GM13977 (cell line): Measurements from ENCODE around the gene CUL3.

Source experiments
- DNase-seq: peaks from one replicate; pipeline ENCODE4 v3.0.0; 2012; ENCODE audit warnings: low spot score
- CTCF ChIP-seq: IDR thresholded peaks from 2 replicates; pipeline ENCODE4 v1.5.1; 2012; ENCODE audit warnings: mild to moderate bottlenecking, control low read depth; ENCODE audit not compliant: insufficient read depth; ENCODE audit errors: extremely low read depth, missing control alignments
- in situ Hi-C: fragments of 300-500 bp; cut with MboI; formaldehyde crosslinking; loops from one replicate; pipeline ENCODE4 v1.12.0; 2022; ENCODE audit warnings: low sequenced_read_pairs, low pct_unique_long_range_greater_than_20kb, mixed read lengths, inconsistent platforms; ENCODE audit not compliant: unreplicated experiment

Gene CUL3

GRCh38 chr2:224570328-224570993, 14.7 kb downstream of the CUL3 start:
- in situ Hi-C loops: no loop called here
- no peak for TF ChIP-seq CTCF

GRCh38 chr2:224569654-224570053, 15.5 kb downstream of the CUL3 start:
- TF ChIP-seq CTCF: no peak
- in situ Hi-C loops: no loop called here
- no peak for DNase-seq

More at GRCh38 chr2:224570328-224570993, 14.7 kb downstream of the CUL3 start:
- DNase-seq: no peak

GRCh38 chr2:224565452-224566035, 19.6 kb downstream of the CUL3 start:
- no peak for DNase-seq
- in situ Hi-C loops: no loop called here
- TF ChIP-seq CTCF: no peak

- no peak for TF ChIP-seq CTCF
- DNase-seq: no peak
- in situ Hi-C loops: no loop called here
These were observed 21.6 kb downstream of the CUL3 start for GRCh38 chr2:224563537-224563936.

- no peak for TF ChIP-seq CTCF
- in situ Hi-C loops: no loop called here
- no peak for DNase-seq
These were observed 22.3 kb downstream of the CUL3 start for GRCh38 chr2:224562831-224563230.

GRCh38 chr2:224561234-224562005, 23.7 kb downstream of the CUL3 start:
- TF ChIP-seq CTCF: no peak
- in situ Hi-C loops: no loop called here
- DNase-seq: peak; percentile 17
